Fibroblast of lung (primary cell): Measurements from ENCODE around the gene CAMK2G.

ENCODE experiments used
- EZH2 ChIP-seq: IDR thresholded peaks from 2 replicates; pipeline ENCODE4 v1.5.1; 2012; ENCODE audit warnings: low read length, control low read depth, mild to moderate bottlenecking; ENCODE audit errors: missing control alignments
- TF ChIP-seq, protein P1 (sequence below), 2 donors: IDR thresholded peaks in 1 of 2; conservative IDR thresholded peaks in 1 of 2; 1 replicate in 1 of 2; 2 replicates in 1 of 2; pipeline ENCODE4 v1.5.1; 2011 to 2012; ENCODE audit warnings: low read length in 2 of 2, control low read depth in 1 of 2, inconsistent platforms in 1 of 2, low read depth in 1 of 2, mild to moderate bottlenecking in 1 of 2

DNA sequence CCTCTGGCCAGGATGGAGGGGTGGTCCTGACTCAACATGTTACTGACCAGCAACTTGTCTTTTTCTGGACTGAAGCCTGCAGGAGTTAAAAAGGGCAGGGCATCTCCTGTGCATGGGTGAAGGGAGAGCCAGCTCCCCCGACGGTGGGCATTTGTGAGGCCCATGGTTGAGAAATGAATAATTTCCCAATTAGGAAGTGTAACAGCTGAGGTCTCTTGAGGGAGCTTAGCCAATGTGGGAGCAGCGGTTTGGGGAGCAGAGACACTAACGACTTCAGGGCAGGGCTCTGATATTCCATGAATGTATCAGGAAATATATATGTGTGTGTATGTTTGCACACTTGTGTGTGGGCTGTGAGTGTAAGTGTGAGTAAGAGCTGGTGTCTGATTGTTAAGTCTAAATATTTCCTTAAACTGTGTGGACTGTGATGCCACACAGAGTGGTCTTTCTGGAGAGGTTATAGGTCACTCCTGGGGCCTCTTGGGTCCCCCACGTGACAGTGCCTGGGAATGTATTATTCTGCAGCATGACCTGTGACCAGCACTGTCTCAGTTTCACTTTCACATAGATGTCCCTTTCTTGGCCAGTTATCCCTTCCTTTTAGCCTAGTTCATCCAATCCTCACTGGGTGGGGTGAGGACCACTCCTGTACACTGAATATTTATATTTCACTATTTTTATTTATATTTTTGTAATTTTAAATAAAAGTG is 42.6 kb upstream of the CAMK2G start:
- no peak for TF ChIP-seq EZH2
- TF ChIP-seq, protein P1, sequence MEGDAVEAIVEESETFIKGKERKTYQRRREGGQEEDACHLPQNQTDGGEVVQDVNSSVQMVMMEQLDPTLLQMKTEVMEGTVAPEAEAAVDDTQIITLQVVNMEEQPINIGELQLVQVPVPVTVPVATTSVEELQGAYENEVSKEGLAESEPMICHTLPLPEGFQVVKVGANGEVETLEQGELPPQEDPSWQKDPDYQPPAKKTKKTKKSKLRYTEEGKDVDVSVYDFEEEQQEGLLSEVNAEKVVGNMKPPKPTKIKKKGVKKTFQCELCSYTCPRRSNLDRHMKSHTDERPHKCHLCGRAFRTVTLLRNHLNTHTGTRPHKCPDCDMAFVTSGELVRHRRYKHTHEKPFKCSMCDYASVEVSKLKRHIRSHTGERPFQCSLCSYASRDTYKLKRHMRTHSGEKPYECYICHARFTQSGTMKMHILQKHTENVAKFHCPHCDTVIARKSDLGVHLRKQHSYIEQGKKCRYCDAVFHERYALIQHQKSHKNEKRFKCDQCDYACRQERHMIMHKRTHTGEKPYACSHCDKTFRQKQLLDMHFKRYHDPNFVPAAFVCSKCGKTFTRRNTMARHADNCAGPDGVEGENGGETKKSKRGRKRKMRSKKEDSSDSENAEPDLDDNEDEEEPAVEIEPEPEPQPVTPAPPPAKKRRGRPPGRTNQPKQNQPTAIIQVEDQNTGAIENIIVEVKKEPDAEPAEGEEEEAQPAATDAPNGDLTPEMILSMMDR (conservative IDR thresholded peaks at IDR 0.05 in 1 of 2, IDR thresholded peaks at IDR 0.05 in 1 of 2; ENCODE audit: low read depth in 1 of 2, low read length in 2 of 2), result no peak
